Measurements from ENCODE around the gene METTL21A.

DNA sequence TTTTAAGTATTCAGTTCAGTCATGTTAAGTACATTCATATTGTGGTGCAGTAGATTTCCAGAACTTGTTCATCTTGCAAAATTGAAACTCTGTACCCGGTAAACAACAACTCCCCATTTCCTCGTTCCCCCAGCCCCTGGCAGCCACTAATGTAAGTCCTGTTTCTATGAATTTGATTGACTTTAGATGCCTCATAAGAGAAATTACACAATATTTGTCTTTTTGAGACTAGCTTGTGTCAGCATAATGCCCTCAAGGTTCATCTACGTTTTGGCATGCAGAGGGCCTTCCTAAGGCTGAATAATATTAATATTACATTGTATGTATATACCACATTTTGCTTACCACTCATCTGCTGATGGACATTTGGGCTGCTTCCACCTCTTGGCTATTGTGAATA is 30.9 kb downstream of the METTL21A start:
- no peak for TF ChIP-seq POLR2AphosphoS5 (IDR thresholded peaks at IDR 0.05)
- no peak for TF ChIP-seq POLR2A (IDR thresholded peaks at IDR 0.05; ENCODE audit: low read depth)
- TF ChIP-seq CTCF (IDR thresholded peaks at IDR 0.05): no peak
- no peak for TF ChIP-seq EP300 (IDR thresholded peaks at IDR 0.05)
